Liver (tissue), 9 donors: ENCODE data around the gene PIKFYVE. TPM values are rescaled to one million over a fixed set of nuclear protein-coding genes. Genes with fewer than 3 reads are reported as not detected.
"Not testable (repeated sequence)": the region's sequence is repeated elsewhere in the genome, so short reads cannot be mapped to it uniquely, and the experiment has no call there.

Source experiments
- DNase-seq: peaks from one replicate; pipeline ENCODE4 v3.0.0-alpha.2; 2017; ENCODE audit warnings: low spot score
- H3K27ac ChIP-seq, 2 donors: one replicate each; pipeline ENCODE4 v1.7.0; 2013; ENCODE audit warnings: inconsistent platforms in 2 of 2, low read length in 2 of 2, control low read depth in 1 of 2, low read depth in 1 of 2, mild to moderate bottlenecking in 1 of 2
- H3K27me3 ChIP-seq, 4 donors: one replicate each; pipeline versions ENCODE4 v1.6.1 to v1.7.0; 2013; ENCODE audit warnings: low read length in 3 of 4, inconsistent platforms in 1 of 4, mild to moderate bottlenecking in 1 of 4, moderate library complexity in 1 of 4; ENCODE audit not compliant: control insufficient read depth in 4 of 4, insufficient read depth in 4 of 4
- H3K36me3 ChIP-seq, 4 donors: one replicate each; pipeline versions ENCODE4 v1.6.1 to v1.7.0; 2013; ENCODE audit warnings: low read length in 3 of 4, mild to moderate bottlenecking in 3 of 4, low read depth in 1 of 4, moderate library complexity in 1 of 4; ENCODE audit not compliant: control insufficient read depth in 4 of 4, insufficient read depth in 3 of 4
- H3K4me1 ChIP-seq, 4 donors: one replicate each; pipeline versions ENCODE4 v1.6.1 to v1.7.0; 2013; ENCODE audit warnings: low read length in 3 of 4, mild to moderate bottlenecking in 3 of 4, moderate library complexity in 1 of 4; ENCODE audit not compliant: control insufficient read depth in 4 of 4, insufficient read depth in 4 of 4
- H3K4me3 ChIP-seq, 3 donors: one replicate each; pipeline versions ENCODE4 v1.6.1 to v1.7.0; 2013; ENCODE audit warnings: low read length in 3 of 3, control low read depth in 1 of 3, low read depth in 1 of 3, mild to moderate bottlenecking in 1 of 3
- H3K9ac ChIP-seq, 2 donors: one replicate each; pipeline ENCODE4 v1.7.0; 2013; ENCODE audit warnings: low read length in 2 of 2, mild to moderate bottlenecking in 2 of 2, moderate library complexity in 2 of 2, control low read depth in 1 of 2, low read depth in 1 of 2
- H3K9me3 ChIP-seq, 4 donors: one replicate each; pipeline versions ENCODE4 v1.6.1 to v1.7.0; 2013; ENCODE audit warnings: low read length in 3 of 4; ENCODE audit not compliant: control insufficient read depth in 4 of 4
- ATF3 ChIP-seq: IDR thresholded peaks from 2 replicates; pipeline ENCODE4 v1.6.1; 2016; ENCODE audit warnings: antibody characterized with exemption
- EGR1 ChIP-seq, 2 donors: IDR thresholded peaks; 2 replicates each; pipeline ENCODE4 v1.6.1; 2016 to 2018; ENCODE audit warnings: antibody characterized with exemption in 2 of 2, low read depth in 2 of 2
- FOXA1 ChIP-seq: IDR thresholded peaks from 2 replicates; pipeline ENCODE4 v1.6.1; 2016; ENCODE audit warnings: antibody characterized with exemption
- FOXA2 ChIP-seq: IDR thresholded peaks from 2 replicates; pipeline ENCODE4 v1.6.1; 2016; ENCODE audit warnings: antibody characterized with exemption
- GABPA ChIP-seq, 2 donors: IDR thresholded peaks in 1 of 2; conservative IDR thresholded peaks in 1 of 2; 2 replicates each; pipeline ENCODE4 v1.6.1; 2016; ENCODE audit warnings: antibody characterized with exemption in 2 of 2, mild to moderate bottlenecking in 1 of 2, moderate library complexity in 1 of 2
- HNF4A ChIP-seq, 2 donors: conservative IDR thresholded peaks; 2 replicates each; pipeline ENCODE4 v1.6.1; 2016; ENCODE audit warnings: antibody characterized with exemption in 2 of 2, mild to moderate bottlenecking in 2 of 2
- HNF4G ChIP-seq: IDR thresholded peaks from 2 replicates; pipeline ENCODE4 v1.6.1; 2016; ENCODE audit warnings: antibody characterized with exemption
- JUND ChIP-seq, 2 donors: IDR thresholded peaks; 2 replicates each; pipeline ENCODE4 v1.6.1; 2016; ENCODE audit warnings: antibody characterized with exemption in 2 of 2
- MAX ChIP-seq: IDR thresholded peaks from 2 replicates; pipeline ENCODE4 v1.6.1; 2016; ENCODE audit warnings: antibody characterized with exemption
- NR2F2 ChIP-seq: IDR thresholded peaks from 2 replicates; pipeline ENCODE4 v1.6.1; 2016; ENCODE audit warnings: antibody characterized with exemption
- RAD21 ChIP-seq, 2 donors: IDR thresholded peaks; 2 replicates each; pipeline ENCODE4 v1.6.1; 2016; ENCODE audit warnings: antibody characterized with exemption in 2 of 2, mild to moderate bottlenecking in 2 of 2
- REST ChIP-seq: IDR thresholded peaks from 2 replicates; pipeline ENCODE4 v1.6.1; 2016; ENCODE audit warnings: antibody characterized with exemption, mild to moderate bottlenecking
- RXRA ChIP-seq, 2 donors: IDR thresholded peaks; 2 replicates each; pipeline ENCODE4 v1.6.1; 2017 to 2018; ENCODE audit warnings: antibody characterized with exemption in 2 of 2, mild to moderate bottlenecking in 1 of 2
- SP1 ChIP-seq: IDR thresholded peaks from 2 replicates; pipeline ENCODE4 v1.6.1; 2018; ENCODE audit warnings: antibody characterized with exemption, mild to moderate bottlenecking
- TAF1 ChIP-seq: conservative IDR thresholded peaks from 2 replicates; pipeline ENCODE4 v1.6.1; 2016; ENCODE audit warnings: antibody characterized with exemption, mild to moderate bottlenecking
- YY1 ChIP-seq: IDR thresholded peaks from 2 replicates; pipeline ENCODE4 v1.6.1; 2016; ENCODE audit warnings: antibody characterized with exemption, mild to moderate bottlenecking
- WGBS: extraction: QIAGEN DNeasy Blood & Tissue Kit; methylation state at CpG from one replicate; pipeline ENCODE4 v1.1.7; 2013; 5-methylcytosine and 5-hydroxymethylcytosine counted together
- polyA plus RNA-seq, 2 donors: library from polyadenylated mRNA; stranded (reverse) in 1 of 2; unstranded in 1 of 2; fragments of 200-250 nt in 1 of 2; fragments of >200 nt in 1 of 2; fragmentation: Nextera tagmentation in 1 of 2; extraction: Ambion mirVana in 1 of 2; gene quantifications; one replicate each; pipeline versions ENCODE4 v1.2.1 to v1.2.3, GENCODE V29; 2013 to 2015
- total RNA-seq, 2 donors: library from RNA; depleted of rRNA; stranded (reverse); fragments of >200 nt; gene quantifications; one replicate each; pipeline ENCODE4 v1.2.3, GENCODE V29; 2014
- TF ChIP-seq, protein P1 (sequence below): fragments of 150-350 bp; IDR thresholded peaks from 2 replicates; pipeline ENCODE4 v1.5.1; 2017; ENCODE audit warnings: improper control_type of control experiment, low read depth, low read length; ENCODE audit not compliant: missing input control
- donor health status: healthy.
- donor health status: healthy.
- donor health status: healthy.
- donor health status: healthy.
- donor health status: healthy.

Gene PIKFYVE
- total and polyA plus RNA-seq, 4 donors: 3.5 to 23.1 (median 9.1) TPM

- peaks cover 0 to 5% (median 4%) of the 10 kb centered on the region in 4 donors for H3K4me1 ChIP-seq
- TF ChIP-seq GABPA (IDR thresholded peaks at IDR 0.05 in 1 of 2, conservative IDR thresholded peaks at IDR 0.05 in 1 of 2) (no peak), JUND (IDR thresholded peaks at IDR 0.05) (no peak), SP1 (no peak), EGR1 (IDR thresholded peaks at IDR 0.05; ENCODE audit: low read depth in 2 of 2) (no peak), NR2F2 (no peak)
These were observed 109.5 kb downstream of the PIKFYVE start for GRCh38 chr2:208375491-208376068.

GRCh38 chr2:208377344-208377860 is 111.3 kb downstream of the PIKFYVE start:
- 94% methylated on average over 35 of the region's 40 CpGs for WGBS
- not testable (repeated sequence) for H3K4me1 ChIP-seq, H3K27ac ChIP-seq, H3K9me3 ChIP-seq, H3K36me3 ChIP-seq, DNase-seq, H3K9ac ChIP-seq, H3K4me3 ChIP-seq, H3K27me3 ChIP-seq

More at GRCh38 chr2:208375491-208376068, 109.5 kb downstream of the PIKFYVE start:
- no peak for DNase-seq
- H3K9me3 ChIP-seq: no peaks in the 10 kb centered on the region
- H3K9ac ChIP-seq: no peak overlapping the region
- no peak overlapping the region for H3K27ac ChIP-seq
- H3K27me3 ChIP-seq: no peaks in the 10 kb centered on the region
- H3K4me3 ChIP-seq: no peak overlapping the region
- H3K36me3 ChIP-seq: no peaks in the 10 kb centered on the region
- 76% methylated on average over 1 of the region's 1 CpG for WGBS

GRCh38 chr2:208379192-208379591 is 113.1 kb downstream of the PIKFYVE start:
- no peak for DNase-seq
- WGBS: 73% methylated on average over 3 of the region's 3 CpGs
- no peak overlapping the region for H3K27ac ChIP-seq
- no peaks in the 10 kb centered on the region for H3K9me3 ChIP-seq
- no peak for TF ChIP-seq JUND (IDR thresholded peaks at IDR 0.05)
- TF ChIP-seq RXRA (IDR thresholded peaks at IDR 0.05): no peak
- no peak for TF ChIP-seq REST
- no peak for TF ChIP-seq HNF4A (conservative IDR thresholded peaks at IDR 0.05)
- no peak for TF ChIP-seq FOXA2
- TF ChIP-seq RAD21 (IDR thresholded peaks at IDR 0.05): no peak
- TF ChIP-seq, protein P1, sequence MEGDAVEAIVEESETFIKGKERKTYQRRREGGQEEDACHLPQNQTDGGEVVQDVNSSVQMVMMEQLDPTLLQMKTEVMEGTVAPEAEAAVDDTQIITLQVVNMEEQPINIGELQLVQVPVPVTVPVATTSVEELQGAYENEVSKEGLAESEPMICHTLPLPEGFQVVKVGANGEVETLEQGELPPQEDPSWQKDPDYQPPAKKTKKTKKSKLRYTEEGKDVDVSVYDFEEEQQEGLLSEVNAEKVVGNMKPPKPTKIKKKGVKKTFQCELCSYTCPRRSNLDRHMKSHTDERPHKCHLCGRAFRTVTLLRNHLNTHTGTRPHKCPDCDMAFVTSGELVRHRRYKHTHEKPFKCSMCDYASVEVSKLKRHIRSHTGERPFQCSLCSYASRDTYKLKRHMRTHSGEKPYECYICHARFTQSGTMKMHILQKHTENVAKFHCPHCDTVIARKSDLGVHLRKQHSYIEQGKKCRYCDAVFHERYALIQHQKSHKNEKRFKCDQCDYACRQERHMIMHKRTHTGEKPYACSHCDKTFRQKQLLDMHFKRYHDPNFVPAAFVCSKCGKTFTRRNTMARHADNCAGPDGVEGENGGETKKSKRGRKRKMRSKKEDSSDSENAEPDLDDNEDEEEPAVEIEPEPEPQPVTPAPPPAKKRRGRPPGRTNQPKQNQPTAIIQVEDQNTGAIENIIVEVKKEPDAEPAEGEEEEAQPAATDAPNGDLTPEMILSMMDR: no peak
- no peak for TF ChIP-seq YY1
- TF ChIP-seq NR2F2: no peak
- TF ChIP-seq HNF4G: no peak
- no peak for TF ChIP-seq ATF3
- TF ChIP-seq MAX: no peak
- no peak for TF ChIP-seq TAF1
- TF ChIP-seq FOXA1: no peak
- no peak overlapping the region for H3K9ac ChIP-seq
- H3K36me3 ChIP-seq: no peaks in the 10 kb centered on the region
- no peak overlapping the region for H3K4me3 ChIP-seq
- H3K27me3 ChIP-seq: no peaks in the 10 kb centered on the region
- no peaks in the 10 kb centered on the region for H3K4me1 ChIP-seq
